Measurements from ENCODE around the gene HIVEP1.
"Not testable (repeated sequence)": the region's sequence is repeated elsewhere in the genome, so short reads cannot be mapped to it uniquely, and the experiment has no call there.

Gene HIVEP1

GRCh38 chr6:12084681-12085080 is 72.6 kb downstream of the HIVEP1 start:
- DNase-seq (ENCODE audit: low read depth in 2 of 2) = no peak

- DNase-seq (ENCODE audit: low read depth in 2 of 2) = no peak
These were observed 76.4 kb downstream of the HIVEP1 start for GRCh38 chr6:12088531-12088930.

GRCh38 chr6:12090714-12091113 is 78.6 kb downstream of the HIVEP1 start:
- no peak for DNase-seq (ENCODE audit: low read depth in 2 of 2)

GRCh38 chr6:12092762-12093161 is 80.7 kb downstream of the HIVEP1 start:
- no peak for DNase-seq (ENCODE audit: low read depth in 2 of 2)

GRCh38 chr6:12094689-12095088 is 82.6 kb downstream of the HIVEP1 start:
- no peak for DNase-seq (ENCODE audit: low read depth in 2 of 2)

GRCh38 chr6:12096342-12096741 is 84.2 kb downstream of the HIVEP1 start:
- no peak for DNase-seq (ENCODE audit: low read depth in 2 of 2)

GRCh38 chr6:12097791-12098190 is 85.7 kb downstream of the HIVEP1 start:
- DNase-seq (ENCODE audit: low read depth in 2 of 2) = peak; percentile 41 to 53

GRCh38 chr6:12099623-12100338 is 87.7 kb downstream of the HIVEP1 start:
- no peak for DNase-seq (ENCODE audit: low read depth in 2 of 2)

- no peak for DNase-seq (ENCODE audit: low read depth in 2 of 2)
These were observed 88.9 kb downstream of the HIVEP1 start for GRCh38 chr6:12101048-12101447.

- DNase-seq (ENCODE audit: low read depth in 2 of 2) = no peak
These were observed 89.7 kb downstream of the HIVEP1 start for GRCh38 chr6:12101653-12102312.

GRCh38 chr6:12102350-12102749 is 90.2 kb downstream of the HIVEP1 start:
- DNase-seq (ENCODE audit: low read depth in 2 of 2) = no peak

- DNase-seq (ENCODE audit: low read depth in 2 of 2) = no peak
These were observed 91.0 kb downstream of the HIVEP1 start for GRCh38 chr6:12103158-12103557.

GRCh38 chr6:12105271-12105670 is 93.2 kb downstream of the HIVEP1 start:
- DNase-seq (ENCODE audit: low read depth in 2 of 2) = no peak

GRCh38 chr6:12108376-12108775 is 96.3 kb downstream of the HIVEP1 start:
- not testable (repeated sequence) for DNase-seq (ENCODE audit: low read depth in 2 of 2)

- DNase-seq (ENCODE audit: low read depth in 2 of 2) = no peak
These were observed 98.6 kb downstream of the HIVEP1 start for GRCh38 chr6:12110523-12111362.

- DNase-seq (ENCODE audit: low read depth in 2 of 2) = no peak
These were observed 99.2 kb downstream of the HIVEP1 start for GRCh38 chr6:12111363-12111670.

GRCh38 chr6:12112540-12113189 is 100.6 kb downstream of the HIVEP1 start:
- DNase-seq (ENCODE audit: low read depth in 2 of 2) = no peak

- peak; percentile 21 to 28 for DNase-seq (ENCODE audit: low read depth in 2 of 2)
These were observed 101.1 kb downstream of the HIVEP1 start for GRCh38 chr6:12113190-12113577.

- DNase-seq (ENCODE audit: low read depth in 2 of 2) = no peak
These were observed 102.0 kb downstream of the HIVEP1 start for GRCh38 chr6:12114055-12114503.

- DNase-seq (ENCODE audit: low read depth in 2 of 2) = no peak
These were observed 102.9 kb downstream of the HIVEP1 start for GRCh38 chr6:12115001-12115400.

- DNase-seq (ENCODE audit: low read depth in 2 of 2) = no peak
These were observed 103.4 kb downstream of the HIVEP1 start for GRCh38 chr6:12115492-12115891.

- DNase-seq (ENCODE audit: low read depth in 2 of 2) = no peak
These were observed 104.2 kb downstream of the HIVEP1 start for GRCh38 chr6:12116264-12116800.

Measured in fibroblast of skin of left biceps (primary cell).